Small intestine (tissue), 7 donors: ENCODE data around the gene DAPK2. TPM values are rescaled to one million over a fixed set of nuclear protein-coding genes. Genes with fewer than 3 reads are reported as not detected.
A peak's percentile ranks its signal among the peaks of the same experiment; 100 is the strongest.

Experiments
- DNase-seq, 2 donors: peaks; one replicate each; pipeline versions ENCODE4 v3.0.0 to v3.0.0-alpha.2; 2013
- FAIRE-seq: peaks from 2 replicates; lab custom pipeline; 2012; peaks lifted over from hg19 to GRCh38; lab: Jason Lieb, UNC
- H3K27ac ChIP-seq, 3 donors: one replicate each; pipeline ENCODE4 v1.5.1; 2013; ENCODE audit warnings: low read length in 2 of 3, mild to moderate bottlenecking in 2 of 3, control low read depth in 1 of 3, inconsistent platforms in 1 of 3, low read depth in 1 of 3, moderate library complexity in 1 of 3
- H3K27me3 ChIP-seq, 3 donors: one replicate each; pipeline ENCODE4 v1.6.1; 2013; ENCODE audit warnings: low read length in 3 of 3, inconsistent platforms in 1 of 3; ENCODE audit not compliant: control insufficient read depth in 3 of 3, insufficient read depth in 3 of 3
- H3K36me3 ChIP-seq, 3 donors: one replicate each; pipeline ENCODE4 v1.6.1; 2013; ENCODE audit warnings: low read length in 3 of 3, inconsistent platforms in 1 of 3, low read depth in 1 of 3, mild to moderate bottlenecking in 1 of 3, moderate library complexity in 1 of 3; ENCODE audit not compliant: control insufficient read depth in 3 of 3, insufficient read depth in 2 of 3
- H3K4me1 ChIP-seq, 3 donors: one replicate each; pipeline ENCODE4 v1.6.1; 2013; ENCODE audit warnings: low read length in 2 of 3, inconsistent platforms in 1 of 3, low read depth in 1 of 3, mild to moderate bottlenecking in 1 of 3, moderate library complexity in 1 of 3; ENCODE audit not compliant: control insufficient read depth in 3 of 3, insufficient read depth in 2 of 3
- H3K4me3 ChIP-seq, 3 donors: one replicate each; pipeline ENCODE4 v1.5.1; 2013; ENCODE audit warnings: low read length in 3 of 3, control low read depth in 1 of 3, inconsistent platforms in 1 of 3, low read depth in 1 of 3, mild to moderate bottlenecking in 1 of 3, moderate library complexity in 1 of 3
- H3K9me3 ChIP-seq, 2 donors: one replicate each; pipeline ENCODE4 v1.6.1; 2013; ENCODE audit warnings: low read depth in 1 of 2, low read length in 1 of 2; ENCODE audit not compliant: control insufficient read depth in 2 of 2, insufficient read depth in 1 of 2
- WGBS, 3 donors: extraction: QIAGEN DNeasy Blood & Tissue Kit; methylation state at CpG; one replicate each; pipeline ENCODE4 v1.1.7; 2013; 5-methylcytosine and 5-hydroxymethylcytosine counted together
- polyA plus RNA-seq, 4 donors: library from polyadenylated mRNA; stranded (reverse) in 3 of 4; unstranded in 1 of 4; fragments of 200-250 nt in 3 of 4; fragments of 120-200 nt in 1 of 4; gene quantifications; one replicate each; pipeline versions ENCODE4 v1.2.1 to v1.2.3, GENCODE V29; 2013
- donor health status: healthy with polysubstance abuse.
- donor health status: control.
- donor health status: control.
- donor health status: Bipolar disorder and iron deficiency.
- donor health status: healthy.

Gene DAPK2
- polyA plus RNA-seq, 4 donors, result 10.3 to 91.6 (median 47.5) TPM

DNA sequence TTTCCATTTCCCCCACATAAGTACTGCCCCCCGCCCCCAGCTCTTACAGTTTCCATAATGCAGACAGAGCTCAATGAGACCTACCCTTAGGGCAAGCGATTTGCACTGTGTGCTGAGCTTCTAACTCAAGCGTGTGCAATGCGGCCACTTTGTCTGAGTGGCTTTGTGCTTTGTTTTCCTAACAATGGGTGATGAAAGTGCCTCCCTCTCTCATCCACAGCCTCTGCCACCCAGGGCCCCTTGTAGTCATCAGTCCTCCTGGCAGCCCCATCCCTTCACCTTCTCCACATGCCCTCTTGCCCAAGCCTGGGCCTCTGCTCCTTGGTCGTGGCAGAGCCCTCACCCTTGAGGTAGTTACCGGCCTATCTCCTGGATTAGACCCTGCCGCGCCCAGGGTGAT is 17.2 kb downstream of the DAPK2 start:
- Histone ChIP-seq H3K4me1 (peaks cover 6 to 10% (median 7%) of the 10 kb centered on the region in 3 donors), H3K36me3 (peaks cover 0 to 6% (median 3%) of the 10 kb centered on the region in 3 donors), H3K27me3 (no peaks in the 10 kb centered on the region), H3K4me3 (peak overlapping the region in 1 of 3 donors; percentile 18), H3K27ac (peak overlapping the region in 2 of 3 donors; percentile 38 to 81), H3K9me3 (no peaks in the 10 kb centered on the region)
- FAIRE-seq, result no peak
- 56 to 63% (median 61%) methylated on average over 8 of the region's 8 CpGs for WGBS, 3 donors
- no peak for DNase-seq

DNA sequence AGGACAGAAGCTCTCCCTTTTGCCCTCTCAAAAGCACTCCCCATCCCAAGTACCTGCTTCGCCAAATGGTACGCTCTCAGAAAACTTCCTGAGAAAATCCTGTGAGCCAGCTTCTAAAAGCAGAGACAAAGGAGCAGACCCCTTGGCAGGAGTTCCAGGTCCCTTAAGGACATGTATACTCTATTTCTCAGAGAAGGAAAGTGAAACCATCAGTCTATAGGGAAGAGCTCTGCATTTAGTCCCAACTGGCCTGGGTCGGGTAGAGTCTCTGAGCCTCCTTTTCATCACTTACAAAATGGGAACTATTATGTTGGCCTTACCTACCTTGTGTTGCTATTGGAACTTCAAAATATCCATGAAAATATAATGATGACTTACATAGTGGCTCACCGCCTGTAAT is 19.7 kb downstream of the DAPK2 start:
- Histone ChIP-seq H3K4me1 (peaks cover 8 to 17% (median 12%) of the 10 kb centered on the region in 3 donors), H3K9me3 (peaks cover 0 to under 1% of the 10 kb centered on the region in 2 donors), H3K4me3 (no peak overlapping the region), H3K36me3 (peaks cover 0 to 4% (median 0%) of the 10 kb centered on the region in 3 donors), H3K27me3 (no peaks in the 10 kb centered on the region), H3K27ac (peak overlapping the region in 1 of 3 donors; percentile 27)
- DNase-seq (peak in 1 of 2 donors; percentile 42), FAIRE-seq (no peak)
- 74 to 85% (median 83%) methylated on average over 4 of the region's 4 CpGs for WGBS, 3 donors

DNA sequence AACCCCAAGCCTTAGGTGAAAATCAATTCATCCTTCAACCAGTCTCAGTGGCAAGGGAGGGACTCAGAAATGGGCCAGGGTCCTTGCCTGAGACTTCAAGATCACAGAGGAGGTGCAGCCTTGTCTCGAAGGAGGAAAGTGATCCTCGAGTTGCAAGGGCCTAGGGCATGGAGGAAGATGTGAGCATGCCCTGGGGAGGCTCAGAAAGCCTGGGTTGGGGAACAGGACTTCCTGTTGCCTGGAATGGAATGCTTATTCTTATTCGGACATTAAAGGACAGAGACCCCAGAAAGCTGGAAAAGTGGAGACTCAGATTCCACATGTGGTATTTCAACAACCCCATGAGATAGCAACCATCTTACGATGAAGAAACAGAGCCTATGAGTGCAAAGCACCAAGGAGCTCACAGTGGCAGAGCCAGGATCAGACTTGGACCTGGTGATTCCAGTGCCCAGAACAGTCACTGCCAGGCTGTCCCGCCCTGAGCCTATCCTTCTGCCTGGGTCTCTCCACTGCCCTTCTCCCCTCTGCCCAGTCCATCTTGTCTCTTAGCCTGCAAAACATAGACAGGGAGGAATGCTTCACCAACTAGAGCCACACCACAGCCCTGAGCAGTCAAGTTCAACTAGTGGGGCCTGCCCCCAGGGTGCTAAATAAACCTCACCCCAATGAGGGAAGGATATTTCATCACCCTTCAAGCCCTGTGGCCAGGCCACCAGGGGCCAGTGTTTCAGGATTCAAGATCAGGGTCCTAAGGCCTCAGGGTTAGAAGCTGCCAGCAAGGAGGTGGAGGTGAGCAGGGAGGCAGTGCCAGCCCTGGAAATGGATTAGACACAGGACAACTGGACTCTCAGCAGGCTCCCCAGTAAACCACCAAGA is 21.9 kb downstream of the DAPK2 start:
- 69 to 84% (median 78%) methylated on average over 5 of the region's 5 CpGs for WGBS, 3 donors
- DNase-seq, result peak in 1 of 2 donors; percentile 60

DNA sequence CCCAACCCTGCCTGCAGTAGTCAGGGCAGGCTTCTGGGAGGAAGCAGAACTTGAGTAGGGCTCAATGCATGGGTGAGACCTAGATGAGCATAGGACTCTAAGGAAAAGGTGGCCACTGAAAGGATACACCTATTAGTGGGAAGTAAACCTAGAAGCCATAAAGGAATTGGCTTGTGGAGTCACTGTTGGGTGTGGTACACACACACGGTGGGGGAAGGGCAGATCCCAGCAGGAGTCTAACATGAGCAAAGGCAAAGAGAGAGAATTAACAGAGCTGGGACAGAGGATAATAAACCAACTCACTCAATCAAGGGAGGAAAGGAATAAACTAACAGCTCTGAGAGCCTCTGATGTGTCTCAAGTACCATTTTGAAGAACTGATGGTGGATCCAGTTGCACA is 23.1 kb downstream of the DAPK2 start:
- Histone ChIP-seq H3K36me3 (peaks cover 0 to 11% (median 0%) of the 10 kb centered on the region in 3 donors), H3K27ac (peak overlapping the region in 2 of 3 donors; percentile 2 to 58), H3K4me1 (peaks cover 16 to 33% (median 25%) of the 10 kb centered on the region in 3 donors), H3K4me3 (no peak overlapping the region), H3K9me3 (peaks cover 0 to 12% of the 10 kb centered on the region in 2 donors), H3K27me3 (no peaks in the 10 kb centered on the region)
- WGBS, 3 donors, result 15 to 61% (median 26%) methylated on average over 1 of the region's 1 CpG
- FAIRE-seq, result no peak
- peak; percentile 69 to 88 for DNase-seq

More for the DNA sequence above, 21.9 kb downstream of the DAPK2 start:
- Histone ChIP-seq H3K27me3 (no peaks in the 10 kb centered on the region), H3K27ac (peak overlapping the region in 1 of 3 donors; percentile 58), H3K4me1 (peaks cover 8 to 21% (median 19%) of the 10 kb centered on the region in 3 donors), H3K9me3 (peaks cover 0 to 12% of the 10 kb centered on the region in 2 donors), H3K4me3 (no peak overlapping the region), H3K36me3 (peaks cover 0 to 11% (median 0%) of the 10 kb centered on the region in 3 donors)
- FAIRE-seq, result no peak

DNA sequence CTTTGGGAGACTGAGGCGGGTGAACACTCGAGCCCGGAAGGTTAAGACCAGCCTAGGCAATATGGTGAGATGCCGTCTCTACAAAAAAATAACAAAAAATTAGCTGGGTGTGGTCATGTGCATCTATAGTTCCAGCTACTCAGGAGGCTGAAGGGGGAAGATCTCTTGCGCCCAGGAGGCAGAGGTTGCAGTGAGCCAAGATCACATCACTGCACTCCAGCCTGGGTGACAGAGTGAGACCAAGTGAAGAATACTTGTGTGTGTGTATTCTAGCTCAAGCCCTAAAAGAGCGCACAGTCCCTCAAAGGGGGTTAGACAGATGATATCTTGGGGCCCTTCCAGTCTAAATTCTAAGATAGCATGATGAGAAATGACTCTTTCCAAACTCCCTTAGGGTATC is 23.7 kb downstream of the DAPK2 start:
- FAIRE-seq (no peak), DNase-seq (no peak)
- 96 to 98% (median 96%) methylated on average over 6 of the region's 6 CpGs for WGBS, 3 donors
- Histone ChIP-seq H3K9me3 (peaks cover 0 to 12% of the 10 kb centered on the region in 2 donors), H3K4me1 (peaks cover 16 to 35% (median 28%) of the 10 kb centered on the region in 3 donors), H3K27me3 (no peaks in the 10 kb centered on the region), H3K36me3 (peaks cover 0 to 11% (median 0%) of the 10 kb centered on the region in 3 donors), H3K27ac (no peak overlapping the region), H3K4me3 (no peak overlapping the region)

DNA sequence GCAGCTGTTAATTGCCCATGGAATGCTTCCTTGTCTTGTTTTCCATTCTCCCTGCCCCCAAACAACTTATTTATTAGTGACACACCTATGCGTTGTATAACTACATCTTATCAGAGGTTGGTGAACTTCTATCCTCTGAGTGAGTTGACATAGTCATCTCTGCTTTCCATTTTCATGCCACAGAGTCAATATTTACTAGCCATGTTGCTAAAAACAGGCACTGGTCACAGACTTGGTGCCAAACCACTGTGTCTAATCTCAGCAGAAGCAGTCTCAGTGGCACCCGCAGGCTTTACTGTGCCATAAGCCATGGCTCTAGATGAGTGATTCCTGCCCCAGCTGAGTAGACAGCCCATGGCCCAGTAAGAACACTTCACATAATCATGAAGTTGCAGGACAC is 26.5 kb downstream of the DAPK2 start:
- Histone ChIP-seq H3K4me3 (no peak overlapping the region), H3K27me3 (no peaks in the 10 kb centered on the region), H3K9me3 (peaks cover 0 to 12% of the 10 kb centered on the region in 2 donors), H3K4me1 (peaks cover 10 to 35% (median 33%) of the 10 kb centered on the region in 3 donors), H3K36me3 (peaks cover 0 to 12% (median 0%) of the 10 kb centered on the region in 3 donors), H3K27ac (peak overlapping the region; percentile 38 to 85 (median 84))
- DNase-seq (peak; percentile 72 to 96), FAIRE-seq (no peak)
- 20 to 66% (median 21%) methylated on average over 2 of the region's 2 CpGs for WGBS, 3 donors

DNA sequence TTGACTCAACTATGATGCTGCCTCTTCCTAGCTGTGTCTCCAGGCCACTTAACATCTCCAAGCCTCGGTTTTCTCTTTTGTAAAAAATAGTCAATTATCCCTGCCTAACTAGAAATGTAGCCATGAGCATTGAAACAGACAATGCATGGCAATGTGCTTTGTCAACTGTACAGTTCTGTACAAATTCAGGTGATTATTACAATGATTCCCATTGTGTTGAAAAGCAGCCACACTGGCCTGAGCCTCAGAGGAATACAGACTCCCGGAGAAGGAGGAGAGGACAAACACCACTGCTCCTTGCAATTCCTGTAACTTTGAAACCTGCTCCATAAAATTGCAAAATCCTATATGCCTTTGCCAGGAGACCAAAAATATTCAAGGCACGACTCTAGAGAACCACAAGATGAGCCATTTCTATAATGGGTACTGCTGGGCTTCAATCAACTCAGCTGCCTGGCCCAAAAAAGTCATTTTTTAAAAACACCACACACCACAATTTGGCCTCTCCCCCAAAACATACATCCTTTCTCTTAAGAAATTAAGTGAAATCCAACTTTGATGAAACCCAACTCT is 28.6 kb downstream of the DAPK2 start:
- Histone ChIP-seq H3K4me1 (peaks cover 11 to 42% (median 27%) of the 10 kb centered on the region in 3 donors), H3K27me3 (no peaks in the 10 kb centered on the region), H3K36me3 (peaks cover 0 to 10% (median 0%) of the 10 kb centered on the region in 3 donors), H3K4me3 (no peak overlapping the region), H3K27ac (peak overlapping the region in 2 of 3 donors; percentile 78 to 84), H3K9me3 (peaks cover 0 to 12% of the 10 kb centered on the region in 2 donors)
- 59 to 76% (median 70%) methylated on average over 3 of the region's 3 CpGs for WGBS, 3 donors
- FAIRE-seq (no peak), DNase-seq (no peak)

DNA sequence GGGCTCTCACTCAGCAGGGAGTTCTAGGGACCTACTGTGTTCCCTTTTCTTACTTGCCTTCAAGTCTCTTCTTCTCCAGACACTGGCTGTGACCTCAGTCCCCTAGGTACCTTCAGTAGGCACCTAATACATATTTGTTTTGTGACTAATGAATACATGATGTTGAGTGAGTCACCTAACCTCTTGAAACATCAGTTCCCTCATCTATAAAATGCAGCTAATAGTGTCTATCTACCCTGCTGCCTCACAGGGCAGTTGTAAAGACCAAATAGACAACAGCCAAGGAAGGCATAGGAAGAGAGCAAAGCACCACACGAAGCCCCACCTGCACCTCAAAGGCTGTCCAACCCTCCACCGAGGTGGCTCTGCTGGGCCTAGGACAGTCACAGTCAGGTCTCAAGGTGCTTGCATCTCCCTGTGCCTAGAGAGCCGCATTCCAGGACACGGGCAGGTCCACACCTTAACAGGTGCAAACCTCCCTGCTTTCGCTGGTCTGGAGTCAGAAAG is 29.1 kb downstream of the DAPK2 start:
- Histone ChIP-seq H3K27ac (peak overlapping the region in 2 of 3 donors; percentile 78 to 84), H3K4me1 (peaks cover 11 to 42% (median 27%) of the 10 kb centered on the region in 3 donors)
- FAIRE-seq, result no peak

More for the DNA sequence above, 29.1 kb downstream of the DAPK2 start:
- Histone ChIP-seq H3K36me3 (peaks cover 0 to 10% (median 0%) of the 10 kb centered on the region in 3 donors), H3K9me3 (peaks cover 0 to 12% of the 10 kb centered on the region in 2 donors), H3K4me3 (no peak overlapping the region), H3K27me3 (no peaks in the 10 kb centered on the region)
- 57 to 82% (median 77%) methylated on average over 5 of the region's 5 CpGs for WGBS, 3 donors
- DNase-seq, result peak in 1 of 2 donors; percentile 77
